Measurements from ENCODE around the gene HOXA1.

- TF ChIP-seq, protein P1, sequence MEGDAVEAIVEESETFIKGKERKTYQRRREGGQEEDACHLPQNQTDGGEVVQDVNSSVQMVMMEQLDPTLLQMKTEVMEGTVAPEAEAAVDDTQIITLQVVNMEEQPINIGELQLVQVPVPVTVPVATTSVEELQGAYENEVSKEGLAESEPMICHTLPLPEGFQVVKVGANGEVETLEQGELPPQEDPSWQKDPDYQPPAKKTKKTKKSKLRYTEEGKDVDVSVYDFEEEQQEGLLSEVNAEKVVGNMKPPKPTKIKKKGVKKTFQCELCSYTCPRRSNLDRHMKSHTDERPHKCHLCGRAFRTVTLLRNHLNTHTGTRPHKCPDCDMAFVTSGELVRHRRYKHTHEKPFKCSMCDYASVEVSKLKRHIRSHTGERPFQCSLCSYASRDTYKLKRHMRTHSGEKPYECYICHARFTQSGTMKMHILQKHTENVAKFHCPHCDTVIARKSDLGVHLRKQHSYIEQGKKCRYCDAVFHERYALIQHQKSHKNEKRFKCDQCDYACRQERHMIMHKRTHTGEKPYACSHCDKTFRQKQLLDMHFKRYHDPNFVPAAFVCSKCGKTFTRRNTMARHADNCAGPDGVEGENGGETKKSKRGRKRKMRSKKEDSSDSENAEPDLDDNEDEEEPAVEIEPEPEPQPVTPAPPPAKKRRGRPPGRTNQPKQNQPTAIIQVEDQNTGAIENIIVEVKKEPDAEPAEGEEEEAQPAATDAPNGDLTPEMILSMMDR (IDR thresholded peaks at IDR 0.05), result no peak
- no peak for TF ChIP-seq POLR2AphosphoS5 (IDR thresholded peaks at IDR 0.05; ENCODE audit: low read depth, low read length)
- no peak for TF ChIP-seq TCF7L2 (IDR thresholded peaks at IDR 0.05; ENCODE audit: low read depth, low read length)
- no peak for TF ChIP-seq REST (IDR thresholded peaks at IDR 0.05; ENCODE audit: insufficient read depth in 1 of 2, low read depth in 2 of 2, low read length in 1 of 2)
- no peak for TF ChIP-seq SIN3A (IDR thresholded peaks at IDR 0.05; ENCODE audit: borderline replicate concordance, insufficient read depth, low read depth, low read length)
Measured at GRCh38 chr7:27123477-27124053, 27.8 kb upstream of the HOXA1 start.
